Coronary artery (tissue), 2 donors: ENCODE data around the gene ONECUT3.

Experiments used
- DNase-seq: peaks from one replicate; pipeline ENCODE4 v3.0.0-alpha.2; 2017; ENCODE audit warnings: low spot score
- H3K27ac ChIP-seq, 2 donors: fragments of 200-600 bp; sonication (generic); one replicate each; pipeline ENCODE4 v1.5.1; 2016 to 2019
- H3K4me3 ChIP-seq: fragments of 200-600 bp; sonication (generic); 2 replicates; pipeline ENCODE4 v1.5.1; 2016; ENCODE audit warnings: mild to moderate bottlenecking, moderate library complexity
- TF ChIP-seq, protein P1 (sequence below): fragments of 200-600 bp; sonication (generic); IDR thresholded peaks from one replicate; pipeline ENCODE4 v1.5.1; 2019; ENCODE audit warnings: antibody characterized with exemption

The ONECUT3 gene

DNA sequence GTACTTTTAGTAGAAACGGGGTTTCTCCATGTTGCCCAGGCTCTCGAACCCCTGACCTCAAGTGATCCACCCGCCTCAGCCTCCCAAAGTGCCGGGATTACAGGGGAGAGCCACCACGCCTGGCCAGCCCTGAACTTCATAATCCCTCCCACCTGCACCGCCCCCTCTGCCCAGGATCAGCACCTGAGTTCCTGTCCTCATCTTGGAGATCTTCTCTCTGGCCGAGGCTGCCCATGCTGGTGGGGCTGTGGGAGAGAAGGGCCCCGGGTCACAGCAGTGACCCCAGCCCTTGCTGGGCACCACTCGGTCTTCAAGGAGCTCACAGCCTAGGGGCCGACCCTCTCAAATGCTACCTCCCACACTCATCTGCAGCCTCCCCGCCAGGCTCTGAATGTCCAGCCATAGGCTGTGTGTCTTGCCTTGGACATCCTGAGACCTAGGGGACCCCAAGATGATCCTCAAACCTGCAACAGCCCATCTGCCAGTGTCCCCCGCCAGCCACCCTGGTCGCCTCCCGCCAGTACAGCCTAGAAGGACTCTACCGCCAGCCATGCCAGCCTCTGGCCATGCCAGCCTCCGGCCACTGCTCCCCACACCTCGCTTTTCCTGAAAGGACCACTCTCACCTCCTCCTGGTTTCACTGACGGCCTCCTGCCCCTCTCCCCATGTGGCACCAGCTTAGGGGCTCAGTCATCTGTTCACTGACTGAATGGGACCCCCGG lies 57.3 kb downstream of the ONECUT3 start:
- TF ChIP-seq, protein P1, sequence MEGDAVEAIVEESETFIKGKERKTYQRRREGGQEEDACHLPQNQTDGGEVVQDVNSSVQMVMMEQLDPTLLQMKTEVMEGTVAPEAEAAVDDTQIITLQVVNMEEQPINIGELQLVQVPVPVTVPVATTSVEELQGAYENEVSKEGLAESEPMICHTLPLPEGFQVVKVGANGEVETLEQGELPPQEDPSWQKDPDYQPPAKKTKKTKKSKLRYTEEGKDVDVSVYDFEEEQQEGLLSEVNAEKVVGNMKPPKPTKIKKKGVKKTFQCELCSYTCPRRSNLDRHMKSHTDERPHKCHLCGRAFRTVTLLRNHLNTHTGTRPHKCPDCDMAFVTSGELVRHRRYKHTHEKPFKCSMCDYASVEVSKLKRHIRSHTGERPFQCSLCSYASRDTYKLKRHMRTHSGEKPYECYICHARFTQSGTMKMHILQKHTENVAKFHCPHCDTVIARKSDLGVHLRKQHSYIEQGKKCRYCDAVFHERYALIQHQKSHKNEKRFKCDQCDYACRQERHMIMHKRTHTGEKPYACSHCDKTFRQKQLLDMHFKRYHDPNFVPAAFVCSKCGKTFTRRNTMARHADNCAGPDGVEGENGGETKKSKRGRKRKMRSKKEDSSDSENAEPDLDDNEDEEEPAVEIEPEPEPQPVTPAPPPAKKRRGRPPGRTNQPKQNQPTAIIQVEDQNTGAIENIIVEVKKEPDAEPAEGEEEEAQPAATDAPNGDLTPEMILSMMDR: no peak
- no peak overlapping the region for H3K4me3 ChIP-seq
- H3K27ac ChIP-seq: peak overlapping the region in 1 of 2 donors; percentile 88
- DNase-seq: no peak

DNA sequence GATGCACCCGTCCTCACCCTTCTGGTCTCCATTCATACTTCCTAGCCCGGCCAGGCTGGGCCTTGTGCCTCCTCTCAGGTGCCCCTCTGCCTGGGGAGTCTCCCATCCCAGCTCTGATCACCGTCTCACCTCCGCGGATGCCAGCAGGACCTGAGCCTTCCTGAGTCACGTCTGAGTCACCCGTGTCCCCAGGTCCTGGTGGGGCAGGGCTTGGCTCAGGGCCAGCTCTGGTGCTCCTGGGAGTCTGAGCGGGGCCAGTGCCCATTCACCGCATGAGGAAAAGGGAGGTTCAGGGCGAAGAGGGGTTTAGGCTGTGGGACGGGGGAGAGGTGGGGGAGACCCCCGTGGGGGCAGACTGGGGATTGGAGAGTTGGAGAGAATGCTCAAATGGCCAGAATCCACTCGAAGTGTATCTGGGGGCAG lies 58.2 kb downstream of the ONECUT3 start:
- Histone ChIP-seq H3K27ac (peak overlapping the region; percentile 52 to 88), H3K4me3 (peak overlapping the region; percentile 80)
- TF ChIP-seq, protein P1: no peak
- DNase-seq: peak; percentile 85

DNA sequence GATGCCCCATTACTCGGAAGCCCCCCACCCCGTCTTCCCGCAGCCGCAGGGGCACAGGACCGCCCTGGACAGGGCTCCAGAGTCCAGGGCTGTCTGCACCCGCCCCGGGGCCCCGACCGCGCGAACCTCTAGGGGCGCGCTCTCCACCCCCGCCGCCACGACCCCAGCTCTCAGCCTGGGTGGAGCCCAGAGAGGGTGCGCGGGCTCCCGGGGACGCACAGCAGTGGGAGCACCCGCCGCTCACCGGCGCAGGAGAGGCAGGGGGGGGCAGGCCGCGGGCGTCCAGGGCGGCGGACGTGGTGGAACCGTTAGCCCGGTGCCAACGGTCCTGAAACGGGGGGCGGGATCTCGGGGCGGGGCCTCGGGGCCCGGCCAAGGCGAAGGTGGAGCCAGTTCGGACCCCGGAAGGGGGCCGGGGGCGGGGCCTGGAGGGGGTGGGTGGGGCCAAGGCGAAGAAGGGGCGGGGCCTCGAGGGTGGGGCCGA lies 58.7 kb downstream of the ONECUT3 start, which contains the start of gene ATP8B3:
TSS of gene ATP8B3 (minus strand) at position 335 of the 484 bp plus-strand sequence. CDS start 540 bp downstream, outside the sequence.
- H3K4me3 ChIP-seq: peak within 1 kb of the TSS; percentile 80
- peak within 1 kb of the TSS; percentile 52 to 88 for H3K27ac ChIP-seq
- TF ChIP-seq, protein P1: no peak
- no peak for DNase-seq

DNA sequence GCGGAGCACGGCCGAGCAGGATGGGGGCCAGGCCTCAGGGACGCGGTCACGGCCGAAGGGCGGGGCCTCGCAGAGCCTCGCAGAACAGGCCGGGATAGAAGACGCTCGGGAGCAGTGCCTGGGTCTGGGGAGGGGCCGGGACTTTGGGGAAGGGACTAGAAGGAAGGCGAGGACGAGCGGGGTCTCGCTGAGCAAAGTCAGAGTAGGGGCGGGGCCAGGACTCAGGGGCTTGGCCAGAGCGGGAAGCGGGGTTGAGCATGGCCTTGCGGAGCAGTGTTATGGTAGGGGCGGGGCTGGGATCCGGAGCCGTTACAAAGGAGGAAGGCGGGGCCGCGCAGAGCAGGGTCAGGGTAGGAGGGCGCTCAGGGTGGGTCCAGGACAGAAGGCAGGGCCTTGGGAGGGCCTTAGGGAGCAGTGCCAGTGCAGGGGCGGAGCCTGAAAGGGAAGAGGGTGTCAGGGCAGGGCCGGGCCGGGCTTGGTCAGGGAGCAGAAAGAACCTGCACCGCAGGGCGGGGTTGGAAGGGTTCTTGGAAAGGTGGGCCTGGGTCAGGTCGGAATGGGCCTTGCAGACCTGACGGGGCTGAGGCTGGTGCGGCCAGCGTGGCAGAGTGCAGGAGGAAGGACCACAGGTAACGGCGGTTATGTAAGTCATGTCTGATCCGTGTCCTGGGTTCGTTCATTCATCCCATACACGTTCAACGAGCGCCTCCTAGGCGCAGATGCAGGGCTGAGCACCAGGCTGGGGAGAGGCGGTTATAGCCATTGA lies 59.3 kb downstream of the ONECUT3 start:
- DNase-seq: peak; percentile 91
- Histone ChIP-seq H3K4me3 (peak overlapping the region; percentile 80), H3K27ac (peak overlapping the region; percentile 3 to 88)
- TF ChIP-seq, protein P1: peak; percentile 16

DNA sequence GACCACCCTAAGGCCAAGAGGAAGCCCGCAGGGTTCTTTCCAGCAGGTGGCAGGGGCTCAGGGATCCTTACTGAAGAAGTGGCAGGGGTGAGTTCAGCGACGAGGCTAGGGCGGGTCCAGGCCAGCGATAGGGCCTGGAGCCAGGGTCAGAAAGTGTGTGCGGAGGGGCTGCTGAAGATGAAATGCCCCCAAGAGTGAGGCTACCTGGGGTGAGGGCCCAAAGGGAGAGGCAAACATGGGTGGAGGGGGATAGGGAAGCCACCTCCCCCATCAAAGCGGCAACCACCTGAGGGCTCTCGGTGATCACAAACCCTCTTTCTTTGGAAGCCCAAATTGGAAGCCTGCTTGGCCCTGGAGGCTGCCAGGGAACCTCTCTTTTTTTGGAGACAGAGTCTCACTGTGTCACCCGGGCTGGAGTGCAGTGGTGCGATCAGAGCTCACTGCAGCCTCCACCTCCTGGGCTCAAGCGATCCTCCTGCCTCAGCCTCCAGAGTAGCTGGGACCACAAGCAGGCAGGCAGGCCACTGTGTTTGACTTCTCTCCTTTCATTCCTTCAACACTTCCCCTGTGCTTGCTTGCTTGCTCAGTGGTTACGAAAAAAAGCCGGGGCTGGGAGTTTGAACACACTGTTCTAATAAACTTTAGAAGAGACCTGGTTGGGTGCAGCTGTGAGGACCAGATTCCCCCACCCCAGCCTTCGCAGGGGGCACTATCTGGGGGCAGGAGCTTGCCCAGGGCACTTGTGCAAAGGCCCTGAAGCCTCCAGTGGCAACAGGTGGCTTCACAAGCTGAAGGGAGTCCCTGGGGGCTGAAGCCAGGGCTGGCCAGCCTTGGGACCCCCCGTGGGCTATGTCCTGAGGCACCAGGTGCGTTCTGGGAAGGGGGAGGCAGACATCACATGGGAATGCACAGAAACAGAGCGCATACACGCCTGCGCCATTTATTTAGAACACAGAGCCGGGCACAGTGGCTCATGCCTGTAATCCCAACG lies 60.2 kb downstream of the ONECUT3 start:
- DNase-seq: no peak
- peak overlapping the region; percentile 80 for H3K4me3 ChIP-seq
- peak overlapping the region; percentile 3 to 88 for H3K27ac ChIP-seq
- TF ChIP-seq, protein P1: no peak

DNA sequence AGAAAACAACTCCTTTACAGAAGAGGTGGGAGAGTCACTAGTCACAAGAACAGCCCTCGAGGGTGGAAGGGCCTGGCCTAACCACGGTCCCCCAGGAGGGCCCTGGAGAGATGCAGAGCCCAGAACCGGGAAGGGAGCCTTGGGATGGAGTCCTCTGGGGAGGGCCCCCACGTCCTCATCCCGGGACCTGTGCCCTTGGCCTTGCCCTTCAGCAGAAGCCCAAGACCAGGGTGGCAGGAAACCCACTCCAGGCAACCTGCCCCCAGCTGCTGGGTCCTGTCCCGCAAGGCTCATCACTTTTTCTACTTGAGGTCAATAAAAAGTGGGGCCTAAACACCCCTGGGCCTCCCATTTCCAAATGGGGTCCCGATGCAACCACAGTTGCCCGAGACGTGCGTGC lies 61.1 kb downstream of the ONECUT3 start:
- Histone ChIP-seq H3K27ac (no peak overlapping the region), H3K4me3 (no peak overlapping the region)
- TF ChIP-seq, protein P1: no peak
- DNase-seq: no peak
